HG03159 (cell line): ENCODE results near the gene DOC2A.
A peak's percentile ranks its signal among the peaks of the same experiment; 100 is the strongest.
"Not testable (repeated sequence)": the region's sequence is repeated elsewhere in the genome, so short reads cannot be mapped to it uniquely, and the experiment has no call there.

ENCODE experiments used
- ATAC-seq: cut with Tn5 transposase; IDR thresholded peaks from one replicate; pipeline ENCODE4 v1.9.1; 2021; ENCODE audit warnings: mild to moderate bottlenecking, moderate library complexity; ENCODE audit not compliant: unreplicated experiment

Gene DOC2A

GRCh38 chr16:29973384-29974246 is 37.2 kb downstream of the DOC2A start, which contains the start of gene TAOK2:
Gene TAOK2, plus strand, starts transcription at chr16:29973868. Its CDS starts 3,905 bp downstream, at chr16:29977773.
- peak; percentile 96 for ATAC-seq

- ATAC-seq, result no peak
These were observed 37.8 kb downstream of the DOC2A start for GRCh38 chr16:29972992-29973383.

GRCh38 chr16:29972500-29972899 is 38.3 kb downstream of the DOC2A start:
- ATAC-seq, result no peak

GRCh38 chr16:29971304-29971703 is 39.5 kb downstream of the DOC2A start:
- ATAC-seq, result no peak

- no peak for ATAC-seq
These were observed 42.6 kb downstream of the DOC2A start for GRCh38 chr16:29968205-29968604.

GRCh38 chr16:29963021-29963743 is 47.6 kb downstream of the DOC2A start:
- ATAC-seq, result no peak

- no peak for ATAC-seq
These were observed 48.4 kb downstream of the DOC2A start for GRCh38 chr16:29962344-29962994.

GRCh38 chr16:29961479-29962343 is 49.1 kb downstream of the DOC2A start, which contains the start of gene TMEM219:
Gene TMEM219, plus strand, starts transcription at chr16:29962079. Its CDS starts 1,065 bp downstream, at chr16:29963144.
- peak; percentile 89 for ATAC-seq

GRCh38 chr16:29961127-29961478 is 49.7 kb downstream of the DOC2A start:
- no peak for ATAC-seq

- ATAC-seq, result not testable (repeated sequence)
These were observed 51.0 kb downstream of the DOC2A start for GRCh38 chr16:29959821-29960220.

- ATAC-seq, result no peak
These were observed 51.5 kb downstream of the DOC2A start for GRCh38 chr16:29959293-29959692.

GRCh38 chr16:29958756-29959155 is 52.1 kb downstream of the DOC2A start:
- ATAC-seq, result no peak
